GF-D8 (cell line): ENCODE results near the gene RHBDF1.
"Not testable (repeated sequence)": the region's sequence is repeated elsewhere in the genome, so short reads cannot be mapped to it uniquely, and the experiment has no call there.

Experiments
- DNase-seq: peaks from one replicate; lab custom pipeline; 2025; lab: John Stamatoyannopoulos, UW

The RHBDF1 gene

GRCh38 chr16:36336-36984 lies 36.0 kb downstream of the RHBDF1 start:
- DNase-seq = no peak

GRCh38 chr16:35678-36305 lies 36.6 kb downstream of the RHBDF1 start:
- no peak for DNase-seq

- DNase-seq = peak; percentile 70
Observed at GRCh38 chr16:35011-35677, 37.3 kb downstream of the RHBDF1 start.

GRCh38 chr16:34648-34987 lies 37.8 kb downstream of the RHBDF1 start:
- no peak for DNase-seq

- DNase-seq = no peak
Observed at GRCh38 chr16:33877-34647, 38.4 kb downstream of the RHBDF1 start.

- not testable (repeated sequence) for DNase-seq
Observed at GRCh38 chr16:33154-33876, 39.1 kb downstream of the RHBDF1 start.

- not testable (repeated sequence) for DNase-seq
Observed at GRCh38 chr16:30627-31026, 41.8 kb downstream of the RHBDF1 start.

- DNase-seq = not testable (repeated sequence)
Observed at GRCh38 chr16:25926-26348, 46.5 kb downstream of the RHBDF1 start.

GRCh38 chr16:24151-24550 lies 48.3 kb downstream of the RHBDF1 start:
- not testable (repeated sequence) for DNase-seq

GRCh38 chr16:20886-21285 lies 51.5 kb downstream of the RHBDF1 start:
- DNase-seq = not testable (repeated sequence)

GRCh38 chr16:17062-17765 lies 55.2 kb downstream of the RHBDF1 start:
- not testable (repeated sequence) for DNase-seq

- DNase-seq = peak; percentile 23
Observed at GRCh38 chr16:10772-11171, 61.7 kb downstream of the RHBDF1 start.

- DNase-seq = no peak
Observed at GRCh38 chr16:9903-10665, 62.3 kb downstream of the RHBDF1 start.
